GM12878 (cell line): ENCODE data around the gene ATP5F1D. TPM values are rescaled to one million over a fixed set of nuclear protein-coding genes. Genes with fewer than 3 reads are reported as not detected.

Source experiments
- CBX3 ChIP-seq: fragments of 200-600 bp; sonication (generic); IDR thresholded peaks from 2 replicates; pipeline ENCODE4 v1.6.1; 2016; ENCODE audit warnings: low read depth, borderline replicate concordance
- CBX5 ChIP-seq: sonication (generic); IDR thresholded peaks from 2 replicates; pipeline ENCODE4 v1.6.1; 2016; ENCODE audit warnings: low read depth, moderate library complexity, mild to moderate bottlenecking, inconsistent platforms
- CTCF ChIP-seq, 3 experiments: IDR thresholded peaks in 2 of 3; conservative IDR thresholded peaks in 1 of 3; 2 replicates each; pipeline ENCODE4 v1.5.1; 2011; ENCODE audit warnings: low read depth in 3 of 3, low read length in 3 of 3, mild to moderate bottlenecking in 3 of 3, control low read depth in 2 of 3, moderate library complexity in 2 of 3, inconsistent platforms in 1 of 3, mixed read lengths in 1 of 3; ENCODE audit not compliant: control insufficient read depth in 2 of 3, insufficient read depth in 1 of 3; ENCODE audit errors: extremely low read depth in 1 of 3
- ETV6 ChIP-seq, 2 experiments: fragments of 450-650 bp in 1 of 2; IDR thresholded peaks in 1 of 2; conservative IDR thresholded peaks in 1 of 2; 2 replicates each; pipeline ENCODE4 v1.6.1; 2014; ENCODE audit warnings: antibody characterized with exemption in 1 of 2, borderline replicate concordance in 1 of 2, low read depth in 1 of 2, mild to moderate bottlenecking in 1 of 2, moderate library complexity in 1 of 2
- FOXK2 ChIP-seq: fragments of 450-650 bp; IDR thresholded peaks from 2 replicates; pipeline ENCODE4 v1.6.1; 2017; ENCODE audit warnings: mild to moderate bottlenecking, moderate library complexity
- HDGF ChIP-seq: fragments of 450-650 bp; IDR thresholded peaks from 2 replicates; pipeline ENCODE4 v1.6.1; 2016; ENCODE audit warnings: antibody characterized with exemption
- JUNB ChIP-seq: IDR thresholded peaks from 2 replicates; pipeline ENCODE4 v1.6.1; 2016; ENCODE audit warnings: antibody characterized with exemption, mild to moderate bottlenecking
- KAT2A ChIP-seq: conservative IDR thresholded peaks from 2 replicates; pipeline ENCODE4 v1.6.1; 2011; ENCODE audit warnings: low read depth, low read length; ENCODE audit not compliant: control insufficient read depth
- MLLT1 ChIP-seq: fragments of 450-650 bp; IDR thresholded peaks from 2 replicates; pipeline ENCODE4 v1.6.1; 2016; ENCODE audit warnings: mild to moderate bottlenecking
- PBX3 ChIP-seq: IDR thresholded peaks from 2 replicates; pipeline ENCODE4 v1.6.1; 2011; ENCODE audit warnings: mild to moderate bottlenecking, low read depth, low read length, moderate library complexity; ENCODE audit not compliant: insufficient replicate concordance
- POU2F2 ChIP-seq: IDR thresholded peaks from 3 replicates; pipeline ENCODE4 v1.6.1; 2011; ENCODE audit warnings: low read depth, mild to moderate bottlenecking, low read length, borderline replicate concordance
- RAD51 ChIP-seq: fragments of 450-650 bp; IDR thresholded peaks from 2 replicates; pipeline ENCODE4 v1.6.1; 2016; ENCODE audit warnings: moderate library complexity, mild to moderate bottlenecking, inconsistent platforms
- RB1 ChIP-seq: fragments of 450-650 bp; formaldehyde crosslinking; IDR thresholded peaks from 2 replicates; pipeline ENCODE4 v1.6.1; 2017; ENCODE audit warnings: mild to moderate bottlenecking, borderline replicate concordance
- RELB ChIP-seq: fragments of 450-650 bp; IDR thresholded peaks from 2 replicates; pipeline ENCODE4 v1.6.1; 2017; ENCODE audit warnings: low read depth, mild to moderate bottlenecking, moderate library complexity
- SMAD1 ChIP-seq: fragments of 450-650 bp; IDR thresholded peaks from 2 replicates; pipeline ENCODE4 v1.6.1; 2018; ENCODE audit warnings: mild to moderate bottlenecking, low read depth; ENCODE audit not compliant: partially characterized antibody
- SUZ12 ChIP-seq: fragments of 200-600 bp; sonication (generic); IDR thresholded peaks from one replicate; pipeline ENCODE4 v1.6.1; 2018; ENCODE audit warnings: antibody characterized with exemption, mild to moderate bottlenecking; ENCODE audit not compliant: unreplicated experiment
- TCF7 ChIP-seq: IDR thresholded peaks from 2 replicates; pipeline ENCODE4 v1.6.1; 2014; ENCODE audit warnings: antibody characterized with exemption, borderline replicate concordance
- YY1 ChIP-seq: IDR thresholded peaks from 2 replicates; pipeline ENCODE4 v1.6.1; 2011; ENCODE audit warnings: low read depth, mild to moderate bottlenecking, low read length
- ZZZ3 ChIP-seq: IDR thresholded peaks from 2 replicates; pipeline ENCODE4 v1.6.1; 2011; ENCODE audit warnings: low read depth; ENCODE audit not compliant: control insufficient read depth, insufficient read length
- polyA plus RNA-seq, 11 experiments: library from polyadenylated mRNA; depleted of rRNA in 4 of 11; unstranded in 6 of 11; stranded (reverse) in 5 of 11; fragments of >200 nt; fragmentation: Nextera tagmentation in 4 of 11; fragmentation: Illumina TruSeq in 1 of 11; extraction: Ambion mirVana in 4 of 11; extraction: Trizol in 1 of 11; gene quantifications; 1 replicate in 1 of 11; 2 replicates in 10 of 11; pipeline versions ENCODE4 v1.2.1 to v1.2.3, GENCODE V29; 2011 to 2016; ENCODE audit warnings: inconsistent platforms in 2 of 11, missing spikeins in 2 of 11, low read depth in 1 of 11
- total RNA-seq, 4 experiments: library from RNA; depleted of rRNA in 3 of 4; stranded (reverse); fragments of >200 nt in 3 of 4; fragmentation: Illumina TruSeq in 1 of 4; extraction: Trizol in 1 of 4; gene quantifications; 2 replicates each; pipeline versions ENCODE4 v1.2.1 to v1.2.3, GENCODE V29; 2013 to 2021
- TF ChIP-seq, protein P1 (sequence below): IDR thresholded peaks from 2 replicates; pipeline ENCODE4 v1.6.1; 2012; ENCODE audit warnings: mild to moderate bottlenecking, low read depth, low read length

The ATP5F1D gene
- total and polyA plus RNA-seq, 10 of the 15 experiments (the other 5 are each of a cell fraction or from before 2014, with no cell fraction given): 7.2 to 357 (median 49.5) TPM

DNA sequence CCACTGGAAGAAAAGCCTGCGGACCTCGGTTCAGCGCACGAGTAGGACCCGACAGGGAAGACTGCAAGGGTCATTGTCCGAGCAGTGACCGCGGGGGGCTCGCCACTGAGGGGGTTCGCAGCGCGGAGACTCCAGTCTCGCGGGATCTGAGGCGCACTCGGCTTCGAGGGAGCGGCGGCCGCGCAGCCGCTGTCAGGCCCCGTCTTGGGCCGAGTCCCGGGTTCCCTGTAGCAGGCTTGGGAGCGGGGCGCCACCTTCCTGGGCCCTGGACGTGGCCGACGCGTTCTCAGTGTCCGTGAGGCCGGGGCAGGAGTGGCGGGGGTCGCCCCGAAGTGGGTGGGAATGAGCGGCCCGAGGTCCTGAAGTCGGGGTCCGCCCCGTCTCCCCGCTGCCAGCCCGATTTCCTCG, 33.3 kb downstream of the ATP5F1D start (continued):
- no peak for TF ChIP-seq PBX3
- no peak for TF ChIP-seq FOXK2
- no peak for TF ChIP-seq ETV6 (conservative IDR thresholded peaks at IDR 0.05 in 1 of 2, IDR thresholded peaks at IDR 0.05 in 1 of 2; ENCODE audit: borderline replicate concordance in 1 of 2, low read depth in 1 of 2)
- TF ChIP-seq SUZ12: no peak
- TF ChIP-seq RELB: no peak
- no peak for TF ChIP-seq ZZZ3
- TF ChIP-seq MLLT1: 0 out of 2 replicates have a peak, but pooled peaks have one; percentile 18
- TF ChIP-seq JUNB: no peak
- 0 out of 2 replicates have a peak, but pooled peaks have one; percentile 64 for TF ChIP-seq HDGF
- TF ChIP-seq KAT2A: no peak
- no peak for TF ChIP-seq TCF7
- TF ChIP-seq YY1: no peak
- TF ChIP-seq, protein P1, sequence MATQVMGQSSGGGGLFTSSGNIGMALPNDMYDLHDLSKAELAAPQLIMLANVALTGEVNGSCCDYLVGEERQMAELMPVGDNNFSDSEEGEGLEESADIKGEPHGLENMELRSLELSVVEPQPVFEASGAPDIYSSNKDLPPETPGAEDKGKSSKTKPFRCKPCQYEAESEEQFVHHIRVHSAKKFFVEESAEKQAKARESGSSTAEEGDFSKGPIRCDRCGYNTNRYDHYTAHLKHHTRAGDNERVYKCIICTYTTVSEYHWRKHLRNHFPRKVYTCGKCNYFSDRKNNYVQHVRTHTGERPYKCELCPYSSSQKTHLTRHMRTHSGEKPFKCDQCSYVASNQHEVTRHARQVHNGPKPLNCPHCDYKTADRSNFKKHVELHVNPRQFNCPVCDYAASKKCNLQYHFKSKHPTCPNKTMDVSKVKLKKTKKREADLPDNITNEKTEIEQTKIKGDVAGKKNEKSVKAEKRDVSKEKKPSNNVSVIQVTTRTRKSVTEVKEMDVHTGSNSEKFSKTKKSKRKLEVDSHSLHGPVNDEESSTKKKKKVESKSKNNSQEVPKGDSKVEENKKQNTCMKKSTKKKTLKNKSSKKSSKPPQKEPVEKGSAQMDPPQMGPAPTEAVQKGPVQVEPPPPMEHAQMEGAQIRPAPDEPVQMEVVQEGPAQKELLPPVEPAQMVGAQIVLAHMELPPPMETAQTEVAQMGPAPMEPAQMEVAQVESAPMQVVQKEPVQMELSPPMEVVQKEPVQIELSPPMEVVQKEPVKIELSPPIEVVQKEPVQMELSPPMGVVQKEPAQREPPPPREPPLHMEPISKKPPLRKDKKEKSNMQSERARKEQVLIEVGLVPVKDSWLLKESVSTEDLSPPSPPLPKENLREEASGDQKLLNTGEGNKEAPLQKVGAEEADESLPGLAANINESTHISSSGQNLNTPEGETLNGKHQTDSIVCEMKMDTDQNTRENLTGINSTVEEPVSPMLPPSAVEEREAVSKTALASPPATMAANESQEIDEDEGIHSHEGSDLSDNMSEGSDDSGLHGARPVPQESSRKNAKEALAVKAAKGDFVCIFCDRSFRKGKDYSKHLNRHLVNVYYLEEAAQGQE: no peak
- no peak for TF ChIP-seq CBX5
- no peak for TF ChIP-seq RB1
- no peak for TF ChIP-seq RAD51
- TF ChIP-seq CBX3: no peak
- TF ChIP-seq POU2F2: 0 out of 3 replicates have a peak, but pooled peaks have one; percentile 6
- no peak for TF ChIP-seq SMAD1
- no peak for TF ChIP-seq CTCF (IDR thresholded peaks at IDR 0.05 in 2 of 3, conservative IDR thresholded peaks at IDR 0.05 in 1 of 3; ENCODE audit: control insufficient read depth in 2 of 3, extremely low read depth in 1 of 3, insufficient read depth in 1 of 3, low read depth in 3 of 3, low read length in 3 of 3)
